Activated T-helper 1 cell treated with anti-CD3 and anti-CD28 coated beads, Interleukin-12 subunit alpha, Interleukin-12 subunit beta, Interleukin-2, Interleukin-4 antibody, amounts not matched to agents 30 ng/mL and 10 ng/mL and 1 ng/mL, durations not matched to agents 14 hours and 24 hours and 36 hours (primary cell): ENCODE results near the gene SPTBN1. TPM values are rescaled to one million over a fixed set of nuclear protein-coding genes. Genes with fewer than 3 reads are reported as not detected.
A peak's percentile ranks its signal among the peaks of the same experiment; 100 is the strongest.

Experiments used
- DNase-seq: peaks from one replicate; pipeline ENCODE4 v3.0.0; 2021; ENCODE audit warnings: low spot score
- H3K27ac Mint-ChIP-seq: one replicate; pipeline ENCODE4 v1.8.0; 2021; ENCODE audit warnings: mild to moderate bottlenecking, mixed read lengths
- H3K27me3 Mint-ChIP-seq: one replicate; pipeline ENCODE4 v1.8.0; 2022; ENCODE audit warnings: mild to moderate bottlenecking, moderate library complexity, mixed read lengths; ENCODE audit not compliant: insufficient read depth
- H3K36me3 Mint-ChIP-seq: one replicate; pipeline ENCODE4 v1.8.0; 2021; ENCODE audit warnings: low read depth, mixed read lengths
- H3K4me1 Mint-ChIP-seq: one replicate; pipeline ENCODE4 v1.8.0; 2021; ENCODE audit warnings: low read depth, mixed read lengths
- H3K4me3 Mint-ChIP-seq: one replicate; pipeline ENCODE4 v1.8.0; 2021; ENCODE audit warnings: mild to moderate bottlenecking, moderate library complexity, mixed read lengths
- H3K9me3 Mint-ChIP-seq: one replicate; pipeline ENCODE4 v1.8.0; 2021; ENCODE audit warnings: mixed read lengths
- intact Hi-C: fragments of 100-400 bp; cut with micrococcal nuclease; formaldehyde crosslinking; loops from one replicate; pipeline ENCODE4 v1.15.1; 2024
- total RNA-seq: library from RNA; stranded (reverse); gene quantifications from 2 replicates; pipeline ENCODE4 v1.2.3, GENCODE V29; 2022

Gene SPTBN1
- total RNA-seq, 1 donor from 2014 or later: 64.2 TPM

- intact Hi-C loops: no loop called here
- Mint-ChIP-seq H3K36me3 (peaks cover 23% of the 10 kb centered on the region), H3K27me3 (no peaks in the 10 kb centered on the region), H3K9me3 (no peaks in the 10 kb centered on the region), H3K27ac (peak overlapping the region; percentile 81), H3K4me3 (peak overlapping the region; percentile 31), H3K4me1 (peaks cover 93% of the 10 kb centered on the region)
- DNase-seq: no peak
Measured at GRCh38 chr2:54603357-54603756, 147.2 kb downstream of the SPTBN1 start.

- Mint-ChIP-seq H3K27ac (peak overlapping the region; percentile 81), H3K4me3 (no peak overlapping the region), H3K9me3 (no peaks in the 10 kb centered on the region), H3K4me1 (peaks cover 90% of the 10 kb centered on the region), H3K27me3 (no peaks in the 10 kb centered on the region), H3K36me3 (peaks cover 22% of the 10 kb centered on the region)
- intact Hi-C loops: no loop called here
- DNase-seq: no peak
Measured at GRCh38 chr2:54603796-54604195, 147.7 kb downstream of the SPTBN1 start.

GRCh38 chr2:54604871-54605270 is 148.7 kb downstream of the SPTBN1 start:
- no peak for DNase-seq
- peaks cover 15% of the 10 kb centered on the region for H3K36me3 Mint-ChIP-seq
- H3K4me3 Mint-ChIP-seq: peak overlapping the region; percentile 61
- no peaks in the 10 kb centered on the region for H3K27me3 Mint-ChIP-seq
- H3K9me3 Mint-ChIP-seq: no peaks in the 10 kb centered on the region
- H3K4me1 Mint-ChIP-seq: peaks cover 90% of the 10 kb centered on the region
- intact Hi-C loops: loop anchor here (5.0 kb wide), 1 partner anchor 67 kb away; no protein-coding TSS in a partner anchor
- peak overlapping the region; percentile 85 for H3K27ac Mint-ChIP-seq

- peak overlapping the region; percentile 61 for H3K4me3 Mint-ChIP-seq
- intact Hi-C loops: loop anchor here (1.0 to 5.0 kb wide), 5 partner anchors 9 to 66 kb away; no protein-coding TSS in a partner anchor
Measured at GRCh38 chr2:54605836-54606235, 149.7 kb downstream of the SPTBN1 start.

GRCh38 chr2:54606393-54606958 is 150.3 kb downstream of the SPTBN1 start:
- peak overlapping the region; percentile 61 for H3K4me3 Mint-ChIP-seq

More at GRCh38 chr2:54605836-54606235, 149.7 kb downstream of the SPTBN1 start:
- H3K27me3 Mint-ChIP-seq: no peaks in the 10 kb centered on the region
- peak overlapping the region; percentile 85 for H3K27ac Mint-ChIP-seq
- DNase-seq: no peak
- no peaks in the 10 kb centered on the region for H3K9me3 Mint-ChIP-seq
- peaks cover 11% of the 10 kb centered on the region for H3K36me3 Mint-ChIP-seq
- peaks cover 88% of the 10 kb centered on the region for H3K4me1 Mint-ChIP-seq

GRCh38 chr2:54608224-54608623 is 152.1 kb downstream of the SPTBN1 start:
- no peaks in the 10 kb centered on the region for H3K27me3 Mint-ChIP-seq
- H3K9me3 Mint-ChIP-seq: no peaks in the 10 kb centered on the region
- H3K4me3 Mint-ChIP-seq: no peak overlapping the region
- H3K36me3 Mint-ChIP-seq: peaks cover 20% of the 10 kb centered on the region
- DNase-seq: no peak
- intact Hi-C loops: loop anchor here (5.0 kb wide), 1 partner anchor 64 kb away; no protein-coding TSS in a partner anchor
- peaks cover 79% of the 10 kb centered on the region for H3K4me1 Mint-ChIP-seq
- H3K27ac Mint-ChIP-seq: no peak overlapping the region

More at GRCh38 chr2:54606393-54606958, 150.3 kb downstream of the SPTBN1 start:
- Mint-ChIP-seq H3K4me1 (peaks cover 83% of the 10 kb centered on the region), H3K27me3 (no peaks in the 10 kb centered on the region), H3K9me3 (no peaks in the 10 kb centered on the region), H3K27ac (peak overlapping the region; percentile 85), H3K36me3 (peaks cover 9% of the 10 kb centered on the region)
- DNase-seq: no peak
- intact Hi-C loops: loop anchor here (1.0 to 5.0 kb wide), 5 partner anchors 9 to 66 kb away; no protein-coding TSS in a partner anchor

GRCh38 chr2:54609241-54609640 is 153.1 kb downstream of the SPTBN1 start:
- no peak overlapping the region for H3K27ac Mint-ChIP-seq
- H3K27me3 Mint-ChIP-seq: no peaks in the 10 kb centered on the region
- H3K4me1 Mint-ChIP-seq: peaks cover 79% of the 10 kb centered on the region
- H3K9me3 Mint-ChIP-seq: no peaks in the 10 kb centered on the region
- no peak overlapping the region for H3K4me3 Mint-ChIP-seq
- intact Hi-C loops: loop anchor here (5.0 kb wide), 1 partner anchor 63 kb away; no protein-coding TSS in a partner anchor
- H3K36me3 Mint-ChIP-seq: peaks cover 29% of the 10 kb centered on the region
- no peak for DNase-seq

- Mint-ChIP-seq H3K4me3 (no peak overlapping the region), H3K27ac (peak overlapping the region; percentile 26), H3K27me3 (no peaks in the 10 kb centered on the region), H3K9me3 (no peaks in the 10 kb centered on the region), H3K4me1 (peaks cover 77% of the 10 kb centered on the region), H3K36me3 (peaks cover 30% of the 10 kb centered on the region)
- no peak for DNase-seq
- intact Hi-C loops: loop anchor here (5.0 kb wide), 1 partner anchor 63 kb away; no protein-coding TSS in a partner anchor
Measured at GRCh38 chr2:54609647-54610046, 153.5 kb downstream of the SPTBN1 start.

- Mint-ChIP-seq H3K4me1 (peaks cover 71% of the 10 kb centered on the region), H3K27ac (peak overlapping the region; percentile 59), H3K27me3 (no peaks in the 10 kb centered on the region), H3K36me3 (peaks cover 37% of the 10 kb centered on the region), H3K9me3 (no peaks in the 10 kb centered on the region), H3K4me3 (no peak overlapping the region)
- DNase-seq: no peak
- intact Hi-C loops: no loop called here
Measured at GRCh38 chr2:54610700-54611099, 154.6 kb downstream of the SPTBN1 start.

GRCh38 chr2:54611830-54612545 is 155.9 kb downstream of the SPTBN1 start:
- Mint-ChIP-seq H3K4me1 (peaks cover 58% of the 10 kb centered on the region), H3K9me3 (no peaks in the 10 kb centered on the region), H3K36me3 (peaks cover 41% of the 10 kb centered on the region), H3K27ac (no peak overlapping the region), H3K27me3 (no peaks in the 10 kb centered on the region), H3K4me3 (no peak overlapping the region)
- intact Hi-C loops: no loop called here
- DNase-seq: no peak

GRCh38 chr2:54613386-54613785 is 157.3 kb downstream of the SPTBN1 start:
- Mint-ChIP-seq H3K9me3 (no peaks in the 10 kb centered on the region), H3K27ac (peak overlapping the region; percentile 32), H3K4me3 (no peak overlapping the region), H3K27me3 (no peaks in the 10 kb centered on the region), H3K36me3 (peaks cover 50% of the 10 kb centered on the region), H3K4me1 (peaks cover 57% of the 10 kb centered on the region)
- no peak for DNase-seq
- intact Hi-C loops: no loop called here

- H3K36me3 Mint-ChIP-seq: peaks cover 54% of the 10 kb centered on the region
- no peak for DNase-seq
- H3K27ac Mint-ChIP-seq: no peak overlapping the region
- intact Hi-C loops: no loop called here
- peaks cover 61% of the 10 kb centered on the region for H3K4me1 Mint-ChIP-seq
- H3K9me3 Mint-ChIP-seq: no peaks in the 10 kb centered on the region
- H3K27me3 Mint-ChIP-seq: no peaks in the 10 kb centered on the region
- H3K4me3 Mint-ChIP-seq: no peak overlapping the region
Measured at GRCh38 chr2:54613794-54614257, 157.7 kb downstream of the SPTBN1 start.

GRCh38 chr2:54614819-54615218 is 158.7 kb downstream of the SPTBN1 start:
- no peaks in the 10 kb centered on the region for H3K27me3 Mint-ChIP-seq
- H3K4me1 Mint-ChIP-seq: peaks cover 61% of the 10 kb centered on the region
- H3K36me3 Mint-ChIP-seq: peaks cover 57% of the 10 kb centered on the region
- H3K4me3 Mint-ChIP-seq: no peak overlapping the region
- no peak for DNase-seq
- peak overlapping the region; percentile 71 for H3K27ac Mint-ChIP-seq
- intact Hi-C loops: no loop called here
- H3K9me3 Mint-ChIP-seq: no peaks in the 10 kb centered on the region
